AG09309 (cell line): ENCODE data around the gene ACSF3.

Experiments used
- DNase-seq: peaks from one replicate; pipeline ENCODE4 v3.0.0-alpha.2; 2010; ENCODE audit warnings: low read depth
- H3K4me3 ChIP-seq: 2 replicates; pipeline ENCODE4 v1.5.1; 2011; ENCODE audit warnings: mild to moderate bottlenecking, low read depth, low read length, moderate library complexity; ENCODE audit not compliant: control insufficient read depth
- TF ChIP-seq, protein P1 (sequence below): IDR thresholded peaks from 2 replicates; pipeline ENCODE4 v1.5.1; 2011; ENCODE audit warnings: mild to moderate bottlenecking, low read depth, low read length, inconsistent platforms; ENCODE audit not compliant: insufficient read depth, control insufficient read depth; ENCODE audit errors: missing control alignments

Gene ACSF3

DNA sequence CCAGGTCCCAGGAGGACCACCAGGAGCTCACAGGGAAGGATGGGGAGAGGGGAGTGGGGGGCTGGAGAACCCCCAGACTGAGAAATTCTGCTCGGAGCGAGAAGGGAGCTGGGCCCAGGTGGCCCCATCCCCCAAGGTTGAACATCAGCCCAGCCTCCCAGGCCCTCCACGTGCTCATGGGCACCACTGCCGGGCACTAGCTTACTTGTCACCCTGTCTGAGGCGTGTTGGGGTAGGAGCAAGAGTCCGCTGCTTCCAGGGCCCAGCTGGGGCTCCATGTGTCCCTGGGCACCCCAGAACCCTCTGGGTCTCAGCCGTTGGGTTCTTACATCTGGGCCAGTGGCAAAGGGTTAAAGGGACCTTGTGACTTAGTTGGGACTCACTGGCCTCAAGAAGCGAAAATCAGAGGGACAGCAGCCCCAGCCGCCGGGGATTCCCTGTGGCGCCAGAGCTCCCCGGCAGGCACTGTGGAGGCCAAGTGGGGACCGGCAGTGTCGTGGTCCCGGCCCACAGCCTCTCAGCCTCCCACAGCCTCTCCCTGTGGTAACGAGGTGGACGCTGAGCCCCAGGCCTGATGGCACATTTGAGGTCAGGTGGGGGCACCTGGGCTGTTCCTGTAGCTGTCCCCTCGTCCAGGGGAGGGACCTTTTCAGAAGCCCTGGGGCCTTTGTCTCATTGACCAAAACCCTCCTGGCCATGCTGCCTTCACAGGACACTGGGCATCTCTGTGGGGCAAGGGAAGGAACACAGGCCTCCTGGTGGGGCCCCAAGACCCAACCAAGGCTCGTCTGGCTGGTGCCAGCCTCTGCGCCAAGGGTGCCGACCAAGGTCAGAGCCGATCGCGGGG, 44.2 kb downstream of the ACSF3 start:
- TF ChIP-seq, protein P1, sequence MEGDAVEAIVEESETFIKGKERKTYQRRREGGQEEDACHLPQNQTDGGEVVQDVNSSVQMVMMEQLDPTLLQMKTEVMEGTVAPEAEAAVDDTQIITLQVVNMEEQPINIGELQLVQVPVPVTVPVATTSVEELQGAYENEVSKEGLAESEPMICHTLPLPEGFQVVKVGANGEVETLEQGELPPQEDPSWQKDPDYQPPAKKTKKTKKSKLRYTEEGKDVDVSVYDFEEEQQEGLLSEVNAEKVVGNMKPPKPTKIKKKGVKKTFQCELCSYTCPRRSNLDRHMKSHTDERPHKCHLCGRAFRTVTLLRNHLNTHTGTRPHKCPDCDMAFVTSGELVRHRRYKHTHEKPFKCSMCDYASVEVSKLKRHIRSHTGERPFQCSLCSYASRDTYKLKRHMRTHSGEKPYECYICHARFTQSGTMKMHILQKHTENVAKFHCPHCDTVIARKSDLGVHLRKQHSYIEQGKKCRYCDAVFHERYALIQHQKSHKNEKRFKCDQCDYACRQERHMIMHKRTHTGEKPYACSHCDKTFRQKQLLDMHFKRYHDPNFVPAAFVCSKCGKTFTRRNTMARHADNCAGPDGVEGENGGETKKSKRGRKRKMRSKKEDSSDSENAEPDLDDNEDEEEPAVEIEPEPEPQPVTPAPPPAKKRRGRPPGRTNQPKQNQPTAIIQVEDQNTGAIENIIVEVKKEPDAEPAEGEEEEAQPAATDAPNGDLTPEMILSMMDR: no peak
- H3K4me3 ChIP-seq: no peak overlapping the region
- no peak for DNase-seq

DNA sequence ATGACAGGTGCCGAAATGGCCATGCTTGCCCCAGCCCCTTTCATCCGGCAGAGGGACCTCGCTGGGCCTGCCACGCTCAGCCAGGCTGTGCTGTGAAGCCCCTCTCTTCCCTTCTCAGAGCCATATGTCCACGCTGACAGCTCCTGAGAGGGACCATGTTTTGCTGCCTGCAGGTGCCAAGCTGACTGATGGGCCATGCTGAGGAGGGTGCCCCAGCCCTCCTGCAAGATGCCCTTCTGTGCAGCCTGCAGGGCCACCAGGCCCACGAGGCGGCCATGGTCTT, 44.8 kb downstream of the ACSF3 start:
- DNase-seq: no peak
- no peak overlapping the region for H3K4me3 ChIP-seq
- TF ChIP-seq, protein P1: no peak

DNA sequence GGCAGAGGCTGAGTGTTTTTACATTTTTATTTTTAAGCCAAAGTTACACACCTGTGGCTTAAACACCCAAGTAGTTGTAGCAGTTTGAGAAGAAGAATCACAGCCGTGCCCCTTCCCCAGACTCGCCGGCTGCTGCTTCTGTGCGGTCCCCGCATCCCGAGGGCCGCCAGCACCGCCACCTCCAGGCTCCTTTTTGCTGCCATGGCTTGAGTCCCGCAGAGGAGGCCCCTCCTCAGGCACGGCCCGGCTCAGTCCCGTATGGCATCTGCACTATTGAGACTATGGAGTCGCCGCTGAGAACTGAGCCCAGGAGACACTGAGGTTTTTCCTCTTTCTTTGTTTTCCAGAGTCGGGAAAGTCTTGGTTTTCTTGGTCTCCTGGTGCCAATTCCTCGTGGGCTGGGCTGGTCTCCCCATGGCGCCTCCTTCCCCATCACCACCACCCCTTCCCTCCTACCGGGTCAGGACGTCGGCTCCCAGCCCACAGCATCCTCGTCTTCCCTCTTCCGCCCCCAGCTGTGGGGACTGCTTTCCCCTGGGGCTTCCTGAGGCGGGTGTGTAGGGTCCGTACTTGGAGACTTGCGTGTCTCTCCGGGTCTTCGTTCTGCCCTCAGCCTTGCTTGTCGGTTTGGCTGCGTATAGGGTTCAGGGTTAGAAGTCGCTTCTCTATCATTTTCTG, 45.3 kb downstream of the ACSF3 start:
- H3K4me3 ChIP-seq: no peak overlapping the region
- TF ChIP-seq, protein P1: no peak
- no peak for DNase-seq

DNA sequence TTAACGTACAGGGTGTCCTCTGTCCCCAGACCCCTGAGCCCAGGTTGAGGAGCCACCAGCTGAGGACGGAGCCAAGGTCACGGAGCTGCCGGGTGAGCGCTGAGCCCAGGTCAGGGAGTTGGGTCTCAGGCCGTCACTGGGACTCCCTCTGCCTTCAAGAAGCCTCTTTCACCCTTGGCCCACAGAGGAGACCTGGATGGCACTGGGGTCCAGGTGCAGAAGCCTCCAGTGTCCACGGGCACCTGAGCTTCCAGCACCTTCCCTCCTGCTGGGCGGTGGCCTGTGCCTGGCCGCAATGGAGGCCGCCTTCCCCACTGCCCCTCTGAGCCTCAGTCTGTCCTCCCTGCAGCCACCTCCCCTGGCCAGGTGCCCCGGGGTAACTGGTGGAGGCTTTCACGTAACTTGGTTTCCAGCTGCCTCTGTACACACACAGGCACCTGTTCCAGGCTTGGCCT, 46.3 kb downstream of the ACSF3 start:
- TF ChIP-seq, protein P1: no peak
- DNase-seq: no peak
- no peak overlapping the region for H3K4me3 ChIP-seq

DNA sequence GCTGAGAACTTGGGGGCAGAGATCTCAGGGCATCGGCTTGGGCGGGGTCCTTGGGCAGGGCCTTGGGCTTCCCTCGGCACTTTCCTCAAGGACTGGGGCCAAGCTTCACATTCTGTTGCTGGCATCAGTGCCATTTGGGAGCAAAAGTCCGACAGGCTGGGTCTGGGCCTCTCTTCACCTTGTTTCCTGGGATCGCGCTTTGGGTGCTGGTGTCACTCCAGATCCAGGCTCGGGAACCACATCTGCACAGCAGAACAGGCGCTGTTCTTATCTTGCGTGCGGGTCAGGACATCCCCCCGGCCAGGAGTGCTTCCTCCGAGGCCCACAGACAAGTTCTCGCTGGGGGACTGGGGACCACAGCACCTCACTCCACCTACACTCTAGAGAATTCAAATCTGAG, 46.7 kb downstream of the ACSF3 start:
- DNase-seq: no peak
- TF ChIP-seq, protein P1: no peak
- H3K4me3 ChIP-seq: no peak overlapping the region

DNA sequence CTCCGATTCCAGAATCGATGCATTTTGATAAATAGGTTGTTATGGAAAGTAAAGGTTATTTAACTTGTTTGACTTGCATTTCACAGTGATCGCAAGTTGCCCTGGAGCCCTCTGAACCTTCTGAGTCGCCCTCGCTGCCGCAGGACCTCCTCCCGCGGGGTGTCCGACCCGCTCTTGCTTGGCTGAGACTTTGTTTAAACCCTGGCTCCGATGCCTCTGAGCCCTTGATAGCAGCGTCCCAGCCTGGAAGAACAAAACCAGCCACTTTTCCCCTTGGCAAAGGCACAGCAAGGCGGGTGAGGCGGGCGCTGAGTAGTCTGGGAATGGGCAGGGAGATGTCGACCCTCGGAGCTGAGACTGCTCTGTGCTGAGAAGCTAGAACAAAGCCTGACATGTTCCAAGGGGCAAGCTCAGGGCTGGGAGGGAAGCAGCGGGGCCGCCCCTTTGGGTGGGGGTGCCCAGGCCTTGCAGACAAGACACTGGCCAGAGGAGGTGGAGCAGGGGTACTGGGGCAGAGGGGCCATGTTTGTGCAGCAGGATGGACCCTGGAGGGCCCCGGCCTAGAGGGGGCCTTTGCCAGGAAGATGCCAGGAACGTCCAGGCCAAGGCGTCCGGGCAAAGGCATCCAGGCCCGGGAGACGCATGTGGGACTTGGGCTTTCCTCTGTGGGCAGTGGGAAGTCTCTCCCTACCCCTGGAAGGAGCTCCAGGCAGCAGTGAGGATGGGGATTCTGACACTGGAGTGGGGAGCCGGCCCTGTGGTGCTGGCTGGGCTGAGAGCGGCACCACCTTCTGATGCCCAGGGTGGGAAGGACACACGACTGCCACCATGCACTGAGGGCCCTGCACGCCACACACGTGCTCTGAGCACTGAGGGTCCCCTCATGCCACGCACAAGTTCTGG, 47.6 kb downstream of the ACSF3 start:
- no peak for DNase-seq
- H3K4me3 ChIP-seq: no peak overlapping the region
- TF ChIP-seq, protein P1: no peak
